HepG2 (cell line): ENCODE results near the gene ZNF180. TPM values are rescaled to one million over a fixed set of nuclear protein-coding genes. Genes with fewer than 3 reads are reported as not detected.

ENCODE experiments used
- ATAC-seq: fragments of 200-7000 bp; cut with Tn5 transposase; 3 replicates; pipeline ENCODE4 v1.9.1; 2020; ENCODE audit warnings: mild to moderate bottlenecking, moderate library complexity
- BruUV-seq: library from RNA; stranded (reverse); fragments of 400-500 nt; replicated peaks from 2 replicates; lab custom pipeline; 2021; lab: Mats Ljungman, UMichigan
- CTCF ChIA-PET: fragments of 300-600 bp; formaldehyde crosslinking; extraction: SDS; loops from one replicate; lab custom pipeline; 2021; ENCODE audit warnings: low total read pairs, inconsistent platforms, low intra/inter-chr PET ratio; lab: Yijun Ruan, JAX
- POLR2A ChIA-PET: fragments of 350-600 bp; sonication (Branson Sonifier 250); formaldehyde crosslinking; loops from one replicate; lab custom pipeline; 2020; ENCODE audit warnings: antibody characterized with exemption, inconsistent platforms; lab: Yijun Ruan, JAX
- DNase-seq: peaks from one replicate; pipeline ENCODE4 v3.0.0-alpha.2; 2015; ENCODE audit warnings: low spot score
- FAIRE-seq: peaks from 3 replicates; lab custom pipeline; 2011; peaks lifted over from hg19 to GRCh38; lab: Jason Lieb, UNC
- H2AFZ ChIP-seq: one replicate; pipeline ENCODE4 v1.6.1; 2011; ENCODE audit warnings: low read length, inconsistent platforms
- H3K27ac ChIP-seq: fragments of 300-600 bp; 3 replicates; pipeline ENCODE4 v1.8.0; 2011; ENCODE audit warnings: mixed run types, mild to moderate bottlenecking, mixed read lengths, low read length, inconsistent platforms; ENCODE audit not compliant: insufficient read depth; ENCODE audit errors: extremely low read length
- H3K27me3 ChIP-seq, 2 experiments: fragments of 200-600 bp in 1 of 2; 2 replicates in 1 of 2; 3 replicates in 1 of 2; pipeline versions ENCODE4 v1.6.0 to v1.8.0; 2011; ENCODE audit warnings: low read length in 2 of 2, mild to moderate bottlenecking in 2 of 2, moderate library complexity in 2 of 2, inconsistent platforms in 1 of 2; ENCODE audit not compliant: insufficient read depth in 2 of 2, control insufficient read depth in 1 of 2
- H3K36me3 ChIP-seq, 2 experiments: fragments of 200-600 bp in 1 of 2; replicated peaks in 1 of 2; 2 replicates in 1 of 2; 3 replicates in 1 of 2; pipeline versions ENCODE4 v1.5.1 to v1.8.0; 2011; ENCODE audit warnings: low read length in 2 of 2, inconsistent platforms in 1 of 2; ENCODE audit not compliant: insufficient read depth in 2 of 2, control insufficient read depth in 1 of 2
- H3K4me1 ChIP-seq: 2 replicates; pipeline ENCODE4 v1.5.1; 2012; ENCODE audit warnings: low read length, inconsistent platforms; ENCODE audit not compliant: insufficient read depth
- H3K4me2 ChIP-seq: 2 replicates; pipeline ENCODE4 v1.6.0; 2011; ENCODE audit warnings: low read depth, low read length, inconsistent platforms
- H3K4me3 ChIP-seq, 3 experiments: fragments of 200-600 bp in 1 of 3; sonication (generic), shearing (Covaris generic) in 1 of 3; replicated peaks in 1 of 3; 2 replicates each; pipeline ENCODE4 v1.5.1; 2011 to 2016; ENCODE audit warnings: low read length in 3 of 3, inconsistent platforms in 2 of 3, low read depth in 2 of 3, mild to moderate bottlenecking in 2 of 3, control low read depth in 1 of 3, mixed read lengths in 1 of 3; ENCODE audit not compliant: insufficient read depth in 1 of 3
- H3K79me2 ChIP-seq: one replicate; pipeline ENCODE4 v1.6.1; 2011; ENCODE audit warnings: low read length, inconsistent platforms; ENCODE audit not compliant: insufficient read depth
- H3K9ac ChIP-seq: 2 replicates; pipeline ENCODE4 v1.6.0; 2011; ENCODE audit warnings: mild to moderate bottlenecking, low read depth, low read length, inconsistent platforms; ENCODE audit not compliant: insufficient read depth
- H3K9me3 ChIP-seq: 2 replicates; pipeline ENCODE4 v1.5.1; 2012; ENCODE audit warnings: mild to moderate bottlenecking, low read length
- H4K20me1 ChIP-seq: 2 replicates; pipeline ENCODE4 v1.6.0; 2011; ENCODE audit warnings: inconsistent platforms, mild to moderate bottlenecking, low read length, moderate library complexity; ENCODE audit not compliant: insufficient read depth
- HNF4A ChIP-seq: sonication (generic); formaldehyde crosslinking; IDR thresholded peaks from 2 replicates; pipeline ENCODE4 v1.4.0; 2020; ENCODE audit warnings: missing genetic modification reagents
- NFKBIZ ChIP-seq: IDR thresholded peaks from 2 replicates; pipeline ENCODE4 v1.6.1; 2018; ENCODE audit warnings: missing genetic modification reagents, missing compliant biosample characterization
- STAT5B ChIP-seq: sonication (generic); formaldehyde crosslinking; IDR thresholded peaks from 2 replicates; pipeline ENCODE4 v1.4.0; 2020; ENCODE audit warnings: missing genetic modification reagents
- ZBTB2 ChIP-seq: sonication (generic); formaldehyde crosslinking; IDR thresholded peaks from 2 replicates; pipeline ENCODE4 v1.8.0; 2022; ENCODE audit warnings: low read depth, missing genetic modification reagents
- ZNF749 ChIP-seq: sonication (generic); formaldehyde crosslinking; IDR thresholded peaks from 2 replicates; pipeline ENCODE4 v1.8.0; 2022; ENCODE audit warnings: mild to moderate bottlenecking, missing genetic modification reagents, moderate library complexity, borderline replicate concordance
- ZNF761 ChIP-seq: sonication (generic); formaldehyde crosslinking; conservative IDR thresholded peaks from 2 replicates; pipeline ENCODE4 v1.4.0; 2020; ENCODE audit warnings: mild to moderate bottlenecking, missing genetic modification reagents
- ZNF768 ChIP-seq: sonication (generic); formaldehyde crosslinking; IDR thresholded peaks from 2 replicates; pipeline ENCODE4 v1.4.0; 2020; ENCODE audit warnings: missing genetic modification reagents
- ZNF879 ChIP-seq: sonication (generic); formaldehyde crosslinking; IDR thresholded peaks from 2 replicates; pipeline ENCODE4 v1.8.1; 2023; ENCODE audit warnings: missing genetic modification reagents
- whole genome bisulfite sequencing: methylation state at CpG from one replicate; pipeline ENCODE4 v1.1.6; 2017; ENCODE audit warnings: low lambda C conversion rate; 5-methylcytosine and 5-hydroxymethylcytosine counted together
- in situ Hi-C: cut with HindIII; loops from 2 replicates; pipeline ENCODE4 v1.10.0; 2017; ENCODE audit warnings: low pct_unique_long_range_greater_than_20kb; ENCODE audit not compliant: extremely low pct_ligation_motif_present
- intact Hi-C: fragments of 100-400 bp; cut with micrococcal nuclease; formaldehyde crosslinking; loops from one replicate; pipeline ENCODE4 v1.10.0; 2022; ENCODE audit not compliant: unreplicated experiment
- polyA plus RNA-seq, 8 experiments: library from polyadenylated mRNA; depleted of rRNA in 3 of 8; stranded (reverse) in 7 of 8; unstranded in 1 of 8; fragments of >200 nt; fragmentation: Illumina TruSeq in 4 of 8; extraction: Trizol in 4 of 8; gene quantifications; 2 replicates each; pipeline versions ENCODE4 v1.2.1 to v1.2.3, GENCODE V29; 2011 to 2016; ENCODE audit warnings: low read depth in 4 of 8, missing spikeins in 1 of 8, mixed read lengths in 1 of 8; ENCODE audit not compliant: insufficient read depth in 1 of 8
- total RNA-seq, 5 experiments: library from RNA; depleted of rRNA; stranded (reverse); fragments of >200 nt; fragmentation: Illumina TruSeq; extraction: Trizol; gene quantifications; 2 replicates each; pipeline ENCODE4 v1.2.3, GENCODE V29; 2016; ENCODE audit warnings: low read depth in 1 of 5
- TF ChIP-seq, protein P1 (sequence below): IDR thresholded peaks from 2 replicates; pipeline ENCODE4 v1.6.1; 2016; ENCODE audit warnings: missing compliant biosample characterization, missing genetic modification reagents, borderline replicate concordance
- TF ChIP-seq, protein P2 (sequence below): sonication (generic); formaldehyde crosslinking; IDR thresholded peaks from 2 replicates; pipeline ENCODE4 v1.5.1; 2020; ENCODE audit warnings: missing genetic modification reagents, mild to moderate bottlenecking, borderline replicate concordance

ZNF180 gene
- total and polyA plus RNA-seq, 2 of the 13 experiments (the other 11 are each of a cell fraction or from before 2014, with no cell fraction given) = 0.92 to 9.3 TPM

- TF ChIP-seq HNF4A (CRISPR knock-in tag) = peak; percentile 45; the same call in 1 of the 2 replicates
- no peak for TF ChIP-seq ZBTB2 (CRISPR knock-in tag)
- TF ChIP-seq, protein P1, sequence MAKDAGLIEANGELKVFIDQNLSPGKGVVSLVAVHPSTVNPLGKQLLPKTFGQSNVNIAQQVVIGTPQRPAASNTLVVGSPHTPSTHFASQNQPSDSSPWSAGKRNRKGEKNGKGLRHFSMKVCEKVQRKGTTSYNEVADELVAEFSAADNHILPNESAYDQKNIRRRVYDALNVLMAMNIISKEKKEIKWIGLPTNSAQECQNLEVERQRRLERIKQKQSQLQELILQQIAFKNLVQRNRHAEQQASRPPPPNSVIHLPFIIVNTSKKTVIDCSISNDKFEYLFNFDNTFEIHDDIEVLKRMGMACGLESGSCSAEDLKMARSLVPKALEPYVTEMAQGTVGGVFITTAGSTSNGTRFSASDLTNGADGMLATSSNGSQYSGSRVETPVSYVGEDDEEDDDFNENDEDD (CRISPR knock-in tag) = no peak
Measured at GRCh38 chr19:44529536-44529935, 29.2 kb upstream of the ZNF180 start, which contains the start of gene CEACAM20. TSS of gene CEACAM20 (minus strand) at chr19:44529675. CDS start at chr19:44529509, 166 bp downstream.

GRCh38 chr19:44527554-44527953, 27.2 kb upstream of the ZNF180 start:
- 56% methylated on average over 6 of the region's 7 CpGs for WGBS
- Histone ChIP-seq H3K4me1 (peaks cover 13% of the 10 kb centered on the region), H3K4me2 (no peak overlapping the region), H3K27ac (no peak overlapping the region), H3K9ac (no peak overlapping the region), H4K20me1 (no peaks in the 10 kb centered on the region), H3K9me3 (no peaks in the 10 kb centered on the region), H3K27me3 (peaks cover 0 to 4% of the 10 kb centered on the region in 2 experiments; a peak in 1 of 5 replicates), H2AFZ (no peak overlapping the region), H3K36me3 (no peaks in the 10 kb centered on the region), H3K79me2 (no peaks in the 10 kb centered on the region), H3K4me3 (no peak overlapping the region)
- ChIA-PET POLR2A (no interaction called here), CTCF (no interaction called here)
- intact Hi-C loops = no loop called here
- in situ Hi-C loops = no loop called here
- no TSS peak for BruUV-seq
- ATAC-seq (no peak), DNase-seq (no peak), FAIRE-seq (no peak)
- TF ChIP-seq STAT5B (CRISPR knock-in tag) (no peak), ZNF749 (CRISPR knock-in tag) (no peak), ZNF879 (CRISPR knock-in tag) (no peak), NFKBIZ (CRISPR knock-in tag) (no peak), ZNF761 (no peak), ZNF768 (CRISPR knock-in tag) (peak; percentile 90)
- TF ChIP-seq, protein P2, sequence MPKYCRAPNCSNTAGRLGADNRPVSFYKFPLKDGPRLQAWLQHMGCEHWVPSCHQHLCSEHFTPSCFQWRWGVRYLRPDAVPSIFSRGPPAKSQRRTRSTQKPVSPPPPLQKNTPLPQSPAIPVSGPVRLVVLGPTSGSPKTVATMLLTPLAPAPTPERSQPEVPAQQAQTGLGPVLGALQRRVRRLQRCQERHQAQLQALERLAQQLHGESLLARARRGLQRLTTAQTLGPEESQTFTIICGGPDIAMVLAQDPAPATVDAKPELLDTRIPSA (CRISPR knock-in tag) = no peak

More at GRCh38 chr19:44529536-44529935, 29.2 kb upstream of the ZNF180 start, which contains the start of gene CEACAM20:
- Histone ChIP-seq H4K20me1 (no peaks in the 10 kb centered on the region), H3K36me3 (no peaks in the 10 kb centered on the region), H3K9ac (no peak within 1 kb of the TSS), H3K4me1 (peaks cover 13% of the 10 kb centered on the region), H3K79me2 (no peaks in the 10 kb centered on the region), H3K4me3 (peak within 1 kb of the TSS in 1 of 3 experiments; percentile 33; a peak in 1 of 6 replicates), H3K27me3 (peaks cover 0 to 4% of the 10 kb centered on the region in 2 experiments; a peak in 1 of 5 replicates), H3K27ac (no peak within 1 kb of the TSS), H3K9me3 (no peaks in the 10 kb centered on the region), H3K4me2 (peak within 1 kb of the TSS; percentile 53), H2AFZ (no peak within 1 kb of the TSS)
- ATAC-seq = peak; percentile 38; the same call in 2 of the 3 replicates
- in situ Hi-C loops = no loop called here
- intact Hi-C loops = no loop called here
- DNase-seq = no peak
- POLR2A ChIA-PET = no interaction called here
- FAIRE-seq = no peak
- BruUV-seq = no TSS peak
- 11% methylated on average over 9 of the region's 9 CpGs for WGBS
- CTCF ChIA-PET = no interaction called here
